Spleen (tissue), 7 donors: Measurements from ENCODE around the gene REXO1.

ENCODE experiments used
- POLR2A ChIP-seq, 3 donors: fragments of 450-650 bp; IDR thresholded peaks; one replicate each; pipeline ENCODE4 v1.5.1; 2017; ENCODE audit warnings: antibody characterized with exemption in 3 of 3, mild to moderate bottlenecking in 1 of 3
- POLR2AphosphoS5 ChIP-seq, 3 donors: sonication (generic); formaldehyde crosslinking; IDR thresholded peaks; one replicate each; pipeline ENCODE4 v1.5.1; 2017; ENCODE audit warnings: antibody characterized with exemption in 3 of 3
- TF ChIP-seq, protein P1 (sequence below), 11 experiments: fragments of 200-600 bp in 7 of 11; fragments of 450-650 bp in 4 of 11; sonication (generic) in 4 of 11; IDR thresholded peaks in 8 of 11; conservative IDR thresholded peaks in 3 of 11; 1 replicate in 7 of 11; 2 replicates in 4 of 11; pipeline versions ENCODE4 v1.4.0 to v1.8.0; 2016 to 2021; ENCODE audit warnings: antibody characterized with exemption in 11 of 11, inconsistent platforms in 4 of 11, mild to moderate bottlenecking in 1 of 11
- donor health status: DM: no; HTN: no; CAD: no; lungs with moderate emphysema.
- donor health status: DM: no; HTN: no; CAD: no.
- donor health status: DM: no; HTN: no; CAD: no.

DNA sequence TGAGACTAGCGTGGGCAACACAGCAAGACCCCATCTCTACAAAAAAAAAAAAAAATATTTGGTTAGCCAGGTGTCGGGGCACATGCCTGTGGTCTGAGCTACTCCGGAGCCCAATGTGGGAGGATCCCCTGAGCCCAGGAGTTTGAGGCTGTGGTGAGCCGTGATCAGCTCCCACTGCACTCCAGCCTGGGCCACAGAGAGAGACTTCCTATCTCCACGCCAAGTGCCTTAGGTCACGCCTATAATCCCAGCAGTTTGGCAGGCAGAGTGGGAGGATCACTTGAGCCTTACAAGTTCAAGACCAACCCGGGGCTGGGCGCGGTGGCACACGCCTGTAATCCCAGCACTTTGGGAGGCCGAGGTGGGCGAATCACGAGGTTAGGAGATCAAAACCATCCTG lies 48.2 kb upstream of the REXO1 start:
- TF ChIP-seq, protein P1, sequence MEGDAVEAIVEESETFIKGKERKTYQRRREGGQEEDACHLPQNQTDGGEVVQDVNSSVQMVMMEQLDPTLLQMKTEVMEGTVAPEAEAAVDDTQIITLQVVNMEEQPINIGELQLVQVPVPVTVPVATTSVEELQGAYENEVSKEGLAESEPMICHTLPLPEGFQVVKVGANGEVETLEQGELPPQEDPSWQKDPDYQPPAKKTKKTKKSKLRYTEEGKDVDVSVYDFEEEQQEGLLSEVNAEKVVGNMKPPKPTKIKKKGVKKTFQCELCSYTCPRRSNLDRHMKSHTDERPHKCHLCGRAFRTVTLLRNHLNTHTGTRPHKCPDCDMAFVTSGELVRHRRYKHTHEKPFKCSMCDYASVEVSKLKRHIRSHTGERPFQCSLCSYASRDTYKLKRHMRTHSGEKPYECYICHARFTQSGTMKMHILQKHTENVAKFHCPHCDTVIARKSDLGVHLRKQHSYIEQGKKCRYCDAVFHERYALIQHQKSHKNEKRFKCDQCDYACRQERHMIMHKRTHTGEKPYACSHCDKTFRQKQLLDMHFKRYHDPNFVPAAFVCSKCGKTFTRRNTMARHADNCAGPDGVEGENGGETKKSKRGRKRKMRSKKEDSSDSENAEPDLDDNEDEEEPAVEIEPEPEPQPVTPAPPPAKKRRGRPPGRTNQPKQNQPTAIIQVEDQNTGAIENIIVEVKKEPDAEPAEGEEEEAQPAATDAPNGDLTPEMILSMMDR (IDR thresholded peaks at IDR 0.05 in 8 of 11, conservative IDR thresholded peaks at IDR 0.05 in 3 of 11): no peak
- TF ChIP-seq POLR2A (IDR thresholded peaks at IDR 0.05) (no peak), POLR2AphosphoS5 (IDR thresholded peaks at IDR 0.05) (no peak)
